A673 (cell line): ENCODE measurements around the gene C1orf198.

Source experiments
- EZH2 ChIP-seq: fragments of 200-600 bp; sonication (generic); IDR thresholded peaks from 2 replicates; pipeline ENCODE4 v1.6.1; 2017; ENCODE audit warnings: borderline replicate concordance, low read depth, mild to moderate bottlenecking, mixed read lengths, antibody characterized with exemption, low read length; ENCODE audit not compliant: poor library complexity, severe bottlenecking
- TF ChIP-seq, protein P1 (sequence below): fragments of 300-800, 200-600 bp; sonication (generic); conservative IDR thresholded peaks from 2 replicates; pipeline ENCODE4 v1.5.1; 2017; ENCODE audit warnings: low read depth, mild to moderate bottlenecking, antibody characterized with exemption, low read length, moderate library complexity, mixed read lengths

DNA sequence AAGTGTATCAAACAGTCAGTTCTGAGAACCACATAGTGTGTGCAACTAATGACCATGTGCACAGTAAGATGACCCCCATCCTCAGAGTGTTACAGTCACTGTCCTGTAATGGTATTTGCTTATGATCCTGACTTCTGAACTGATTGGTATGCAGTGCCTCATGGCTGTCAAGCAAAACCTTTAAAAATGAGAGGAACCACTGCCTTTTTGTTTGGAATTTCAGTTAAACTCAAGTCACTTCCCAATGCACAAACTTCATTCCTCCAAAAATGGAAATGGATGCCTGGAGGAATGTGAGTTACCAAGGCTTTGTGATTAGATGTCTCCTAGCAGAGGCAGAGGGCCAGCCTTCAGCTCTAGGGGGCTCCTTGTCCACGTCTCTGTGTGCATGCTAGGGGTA, 10.5 kb downstream of the C1orf198 start:
- TF ChIP-seq, protein P1, sequence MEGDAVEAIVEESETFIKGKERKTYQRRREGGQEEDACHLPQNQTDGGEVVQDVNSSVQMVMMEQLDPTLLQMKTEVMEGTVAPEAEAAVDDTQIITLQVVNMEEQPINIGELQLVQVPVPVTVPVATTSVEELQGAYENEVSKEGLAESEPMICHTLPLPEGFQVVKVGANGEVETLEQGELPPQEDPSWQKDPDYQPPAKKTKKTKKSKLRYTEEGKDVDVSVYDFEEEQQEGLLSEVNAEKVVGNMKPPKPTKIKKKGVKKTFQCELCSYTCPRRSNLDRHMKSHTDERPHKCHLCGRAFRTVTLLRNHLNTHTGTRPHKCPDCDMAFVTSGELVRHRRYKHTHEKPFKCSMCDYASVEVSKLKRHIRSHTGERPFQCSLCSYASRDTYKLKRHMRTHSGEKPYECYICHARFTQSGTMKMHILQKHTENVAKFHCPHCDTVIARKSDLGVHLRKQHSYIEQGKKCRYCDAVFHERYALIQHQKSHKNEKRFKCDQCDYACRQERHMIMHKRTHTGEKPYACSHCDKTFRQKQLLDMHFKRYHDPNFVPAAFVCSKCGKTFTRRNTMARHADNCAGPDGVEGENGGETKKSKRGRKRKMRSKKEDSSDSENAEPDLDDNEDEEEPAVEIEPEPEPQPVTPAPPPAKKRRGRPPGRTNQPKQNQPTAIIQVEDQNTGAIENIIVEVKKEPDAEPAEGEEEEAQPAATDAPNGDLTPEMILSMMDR = no peak
- no peak for TF ChIP-seq EZH2
